ENCODE results near the gene SREK1.

Gene SREK1

DNA sequence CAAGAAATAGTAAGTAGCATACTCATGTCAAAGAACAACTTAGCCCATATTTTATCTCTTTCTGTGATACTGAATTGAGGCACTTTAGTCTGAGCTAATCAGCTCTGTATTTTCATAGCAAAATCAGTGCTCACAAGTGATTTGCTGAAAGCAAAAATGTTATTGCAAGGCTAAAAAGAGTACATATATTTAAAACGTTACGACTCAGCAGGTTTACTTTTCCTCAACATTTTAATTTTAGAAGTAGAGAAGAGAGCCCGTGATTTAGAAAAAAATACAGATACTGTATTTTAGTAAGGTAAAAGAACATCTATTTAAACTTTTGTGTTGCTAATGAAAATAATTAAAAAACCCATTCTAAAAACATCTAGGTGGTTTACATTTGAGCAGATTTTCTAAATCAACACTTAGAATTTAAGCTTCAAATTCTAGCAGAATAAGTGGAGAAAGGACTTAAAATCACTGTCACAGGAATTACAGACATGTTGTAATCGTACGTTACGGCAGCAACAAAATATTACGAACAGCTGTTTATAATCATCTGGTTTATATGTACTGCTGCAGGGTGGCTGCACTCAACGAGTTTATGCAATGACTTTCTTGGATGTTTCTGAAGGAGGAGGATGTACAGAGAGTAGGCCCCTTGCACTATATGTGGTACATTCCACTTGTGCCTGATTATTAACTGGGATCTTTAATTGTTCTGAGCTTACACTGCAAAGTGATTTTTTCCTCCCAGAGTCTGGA, 20.1 kb downstream of the SREK1 start:
- TF ChIP-seq, protein P1, sequence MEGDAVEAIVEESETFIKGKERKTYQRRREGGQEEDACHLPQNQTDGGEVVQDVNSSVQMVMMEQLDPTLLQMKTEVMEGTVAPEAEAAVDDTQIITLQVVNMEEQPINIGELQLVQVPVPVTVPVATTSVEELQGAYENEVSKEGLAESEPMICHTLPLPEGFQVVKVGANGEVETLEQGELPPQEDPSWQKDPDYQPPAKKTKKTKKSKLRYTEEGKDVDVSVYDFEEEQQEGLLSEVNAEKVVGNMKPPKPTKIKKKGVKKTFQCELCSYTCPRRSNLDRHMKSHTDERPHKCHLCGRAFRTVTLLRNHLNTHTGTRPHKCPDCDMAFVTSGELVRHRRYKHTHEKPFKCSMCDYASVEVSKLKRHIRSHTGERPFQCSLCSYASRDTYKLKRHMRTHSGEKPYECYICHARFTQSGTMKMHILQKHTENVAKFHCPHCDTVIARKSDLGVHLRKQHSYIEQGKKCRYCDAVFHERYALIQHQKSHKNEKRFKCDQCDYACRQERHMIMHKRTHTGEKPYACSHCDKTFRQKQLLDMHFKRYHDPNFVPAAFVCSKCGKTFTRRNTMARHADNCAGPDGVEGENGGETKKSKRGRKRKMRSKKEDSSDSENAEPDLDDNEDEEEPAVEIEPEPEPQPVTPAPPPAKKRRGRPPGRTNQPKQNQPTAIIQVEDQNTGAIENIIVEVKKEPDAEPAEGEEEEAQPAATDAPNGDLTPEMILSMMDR (IDR thresholded peaks at IDR 0.05; ENCODE audit: borderline replicate concordance, insufficient read depth, low read depth, low read length): no peak
- H3K4me3 ChIP-seq (ENCODE audit: low read depth, low read length): no peak overlapping the region

DNA sequence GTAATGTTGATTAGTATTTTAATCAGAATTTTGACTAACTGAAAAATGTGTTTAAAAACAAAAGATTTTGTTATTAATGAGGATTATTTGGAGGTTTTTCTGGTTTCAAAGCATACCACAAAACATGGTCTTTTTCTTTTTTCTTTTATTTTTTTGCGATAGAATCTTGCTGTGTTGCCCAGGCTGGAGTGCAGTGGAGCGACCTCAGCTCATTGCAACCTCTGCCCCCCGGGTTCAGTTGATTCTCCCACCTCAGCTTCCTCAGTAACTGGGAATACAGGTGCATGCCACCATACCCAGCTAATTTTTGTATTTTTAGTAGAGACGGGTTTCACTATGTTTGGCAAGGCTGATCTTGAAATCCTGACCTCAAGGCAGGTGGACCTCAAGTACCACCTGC, 24.1 kb downstream of the SREK1 start:
- TF ChIP-seq, protein P1 (IDR thresholded peaks at IDR 0.05; ENCODE audit: borderline replicate concordance, insufficient read depth, low read depth, low read length): no peak
- no peak overlapping the region for H3K4me3 ChIP-seq (ENCODE audit: low read depth, low read length)

DNA sequence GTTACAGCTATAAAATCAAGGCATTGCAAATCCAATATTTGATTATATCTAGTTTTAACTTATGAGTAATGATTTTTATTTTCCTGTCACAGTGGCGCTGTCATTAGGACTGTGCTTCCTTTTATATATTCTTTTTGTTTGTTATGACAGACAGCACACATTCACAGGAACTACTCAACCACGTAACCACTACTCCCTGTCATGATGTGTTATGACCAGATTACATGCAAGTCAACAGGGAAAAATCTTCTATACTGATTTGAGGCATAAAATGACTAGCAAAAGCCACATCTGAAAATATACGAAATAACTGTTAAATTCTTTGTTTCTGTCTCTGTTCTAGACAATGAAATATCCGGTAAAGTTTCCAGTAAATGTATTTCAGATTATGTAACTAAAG, 25.4 kb downstream of the SREK1 start:
- TF ChIP-seq, protein P1 (IDR thresholded peaks at IDR 0.05; ENCODE audit: borderline replicate concordance, insufficient read depth, low read depth, low read length): no peak

DNA sequence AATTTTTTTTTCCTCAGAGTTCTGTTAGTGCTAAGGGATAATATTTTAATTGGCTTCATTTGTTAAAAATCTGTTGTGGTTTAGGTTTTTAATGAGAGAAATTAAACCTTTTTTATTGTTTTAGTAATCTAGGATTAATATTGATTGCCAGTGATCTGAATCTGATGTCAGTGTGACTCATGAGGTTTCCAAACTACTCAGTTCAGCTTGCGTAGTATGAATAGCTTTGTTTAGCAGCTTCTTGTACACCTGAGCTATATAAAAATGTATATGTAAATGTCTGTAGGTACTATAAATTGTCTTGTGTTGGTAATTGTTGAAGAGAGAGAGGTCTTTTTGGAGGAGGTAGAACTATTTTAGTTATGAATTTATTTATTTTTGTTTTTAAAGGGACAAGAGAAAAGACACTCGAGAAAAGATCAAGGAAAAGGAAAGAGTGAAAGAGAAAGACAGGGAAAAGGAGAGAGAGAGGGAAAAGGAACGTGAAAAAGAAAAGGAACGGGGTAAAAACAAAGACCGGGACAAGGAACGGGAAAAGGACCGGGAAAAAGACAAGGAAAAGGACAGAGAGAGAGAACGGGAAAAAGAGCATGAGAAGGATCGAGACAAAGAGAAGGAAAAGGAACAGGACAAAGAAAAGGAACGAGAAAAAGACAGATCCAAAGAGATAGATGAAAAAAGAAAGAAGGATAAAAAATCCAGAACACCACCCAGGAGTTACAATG, 26.3 kb downstream of the SREK1 start:
- no peak overlapping the region for H3K4me3 ChIP-seq (ENCODE audit: low read depth, low read length)
- TF ChIP-seq, protein P1 (IDR thresholded peaks at IDR 0.05; ENCODE audit: borderline replicate concordance, insufficient read depth, low read depth, low read length): no peak

More for the DNA sequence above, 25.4 kb downstream of the SREK1 start:
- H3K4me3 ChIP-seq (ENCODE audit: low read depth, low read length): no peak overlapping the region

DNA sequence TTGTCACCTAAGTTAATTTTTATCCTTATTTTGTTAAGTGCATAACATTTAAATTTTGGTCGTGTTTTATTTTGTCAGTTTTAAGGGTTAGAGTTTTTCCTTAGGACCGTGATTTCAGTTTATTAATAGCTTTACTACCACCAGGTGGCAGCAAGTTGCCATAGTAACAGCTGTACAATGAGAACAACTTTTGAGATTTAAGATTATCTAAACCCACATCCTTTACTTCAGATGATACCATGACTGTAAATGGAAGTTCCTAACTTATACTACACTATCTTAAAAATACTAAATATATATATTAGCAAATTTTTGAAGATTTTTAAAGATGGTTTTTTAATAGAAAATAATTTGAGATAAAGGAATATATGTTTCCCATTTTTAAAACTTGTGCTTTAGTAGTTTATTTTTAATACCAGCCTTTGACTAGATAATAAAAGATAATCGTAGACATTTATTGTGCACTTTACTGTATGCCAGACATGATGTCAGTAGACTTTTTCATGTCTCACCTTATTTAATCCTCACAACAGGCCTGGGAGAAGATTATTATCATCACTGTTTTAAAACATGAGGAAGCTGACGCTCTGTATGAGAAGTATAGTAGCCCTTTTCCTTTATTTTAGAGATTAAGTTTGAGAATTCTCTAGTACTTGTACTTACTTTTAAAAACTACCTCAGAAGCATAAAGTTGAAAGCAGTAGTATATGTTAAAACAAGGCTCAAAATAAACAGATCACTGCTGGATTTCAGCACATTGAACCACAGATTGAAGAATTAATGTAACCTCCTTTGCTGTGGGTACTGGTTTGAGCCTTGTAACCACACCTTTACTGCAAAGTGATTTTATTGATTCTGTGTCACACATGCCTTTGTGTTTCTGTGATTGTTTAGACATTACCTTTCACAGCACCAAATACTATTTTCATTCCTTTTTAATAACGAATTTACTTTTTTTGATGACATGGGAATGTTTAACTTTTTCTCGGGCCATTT, 27.5 kb downstream of the SREK1 start:
- H3K4me3 ChIP-seq (ENCODE audit: low read depth, low read length): no peak overlapping the region
- TF ChIP-seq, protein P1 (IDR thresholded peaks at IDR 0.05; ENCODE audit: borderline replicate concordance, insufficient read depth, low read depth, low read length): 0 out of 2 replicates have a peak, but pooled peaks have one; percentile 25

DNA sequence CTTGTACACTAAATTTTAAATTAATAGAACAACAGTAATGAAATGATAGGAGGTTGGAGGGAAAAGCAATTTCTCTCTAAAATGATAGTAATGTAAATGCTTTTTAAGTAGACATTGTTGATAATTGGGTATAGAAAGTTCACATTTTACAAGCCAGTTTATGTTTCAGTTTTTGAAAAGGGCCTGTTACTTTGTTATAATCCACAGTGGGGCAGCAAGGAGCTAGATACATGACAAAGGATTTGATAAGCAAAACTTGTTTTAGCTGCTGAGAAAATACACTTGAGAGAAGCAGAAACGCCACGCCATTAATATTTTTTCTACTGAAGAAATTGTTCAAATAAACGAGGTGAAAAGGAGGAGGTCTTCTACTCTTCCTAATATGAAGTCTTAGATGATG, 30.2 kb downstream of the SREK1 start:
- TF ChIP-seq, protein P1 (IDR thresholded peaks at IDR 0.05; ENCODE audit: borderline replicate concordance, insufficient read depth, low read depth, low read length): no peak
- H3K4me3 ChIP-seq (ENCODE audit: low read depth, low read length): no peak overlapping the region

All from GM12875 (cell line).